ENCODE data around the gene G3BP2.
"Not testable (repeated sequence)": the region's sequence is repeated elsewhere in the genome, so short reads cannot be mapped to it uniquely, and the experiment has no call there.

The G3BP2 gene

DNA sequence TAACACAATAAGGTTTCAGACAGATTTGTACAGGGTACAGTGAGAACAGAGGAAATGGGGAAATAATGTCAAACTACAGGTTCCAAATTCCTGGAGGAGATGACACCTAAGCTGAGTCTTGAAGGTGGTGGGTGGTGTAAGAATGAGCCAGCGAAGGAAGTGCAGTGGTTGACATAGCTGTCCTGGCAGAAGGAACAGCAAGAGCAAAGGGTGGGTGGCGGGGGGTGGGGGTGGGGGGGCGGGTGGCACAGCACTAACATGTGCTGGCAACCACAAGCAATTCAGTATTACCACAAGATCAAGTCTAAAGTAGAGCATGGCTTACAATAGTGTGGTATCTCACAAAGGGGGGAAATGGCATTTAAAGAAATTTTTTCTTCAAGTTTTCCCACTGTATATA, 13.1 kb upstream of the G3BP2 start:
- H3K4me3 ChIP-seq: no peak overlapping the region
- no peak overlapping the region for H3K27ac ChIP-seq

- no peak overlapping the region for H3K27ac ChIP-seq
- H3K4me3 ChIP-seq: no peak overlapping the region
Measured at GRCh38 chr4:75685546-75686189, 12.5 kb upstream of the G3BP2 start.

- no peak overlapping the region for H3K27ac ChIP-seq
Measured at GRCh38 chr4:75683482-75684155, 10.4 kb upstream of the G3BP2 start.

DNA sequence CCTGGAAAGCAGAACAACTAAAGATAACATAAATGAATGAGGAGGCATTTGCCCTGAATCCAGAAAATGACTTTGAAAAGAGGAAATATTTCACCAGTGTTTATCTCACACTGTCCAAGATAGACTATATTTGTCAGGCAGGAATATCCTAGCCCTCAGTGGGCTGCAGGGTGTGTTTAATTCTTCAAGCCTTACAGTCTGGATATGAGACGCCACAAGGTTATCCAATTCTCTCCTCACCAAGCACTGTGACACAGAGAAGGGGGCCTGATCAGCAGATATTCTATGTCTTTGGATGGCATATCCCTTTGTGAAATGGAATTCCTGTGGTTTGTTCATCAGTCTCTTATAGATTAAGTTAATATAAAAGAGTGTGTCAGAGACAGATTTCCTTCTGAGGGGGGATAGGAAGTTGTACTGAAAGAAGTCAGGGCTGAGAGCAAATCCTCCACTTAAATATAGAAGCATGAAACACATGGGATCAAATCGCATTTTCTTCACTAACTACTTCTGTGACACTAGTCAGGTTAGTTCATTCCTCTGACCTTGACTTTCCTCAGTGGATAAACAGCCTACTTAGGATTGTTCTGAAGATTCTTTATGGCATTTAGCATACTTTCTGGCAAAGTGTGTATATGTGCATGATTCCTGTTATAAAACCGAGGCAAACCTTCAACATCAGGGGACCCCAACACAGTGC, 6.8 kb upstream of the G3BP2 start:
- Histone ChIP-seq H3K4me3 (no peak overlapping the region), H3K27ac (no peak overlapping the region)

More at GRCh38 chr4:75683482-75684155, 10.4 kb upstream of the G3BP2 start:
- H3K4me3 ChIP-seq: no peak overlapping the region

- Histone ChIP-seq H3K4me3 (no peak overlapping the region), H3K27ac (no peak overlapping the region)
Measured at GRCh38 chr4:75678965-75679364, 5.8 kb upstream of the G3BP2 start.

DNA sequence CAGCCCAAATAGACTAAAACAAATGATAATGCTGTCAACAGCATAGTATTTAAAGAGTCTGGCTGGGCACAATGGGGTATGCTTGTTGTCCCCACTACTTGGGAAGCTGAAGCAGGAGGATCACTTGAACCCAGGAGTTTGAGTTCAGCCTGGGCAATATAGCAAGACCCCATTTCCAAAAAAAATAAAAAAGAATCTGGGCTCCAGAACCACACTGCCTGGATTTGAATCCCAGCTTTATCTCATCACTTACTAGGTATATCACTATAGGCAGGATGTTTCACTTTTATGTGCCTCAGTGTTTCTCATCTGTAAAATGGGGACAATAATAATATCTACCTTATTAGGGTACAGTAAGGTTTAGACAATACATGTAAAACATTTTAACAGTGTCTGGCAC, 5.3 kb upstream of the G3BP2 start:
- H3K4me3 ChIP-seq: no peak overlapping the region
- H3K27ac ChIP-seq: no peak overlapping the region

GRCh38 chr4:75675004-75675531, 1.9 kb upstream of the G3BP2 start:
- Histone ChIP-seq H3K4me3 (no peak overlapping the region), H3K27ac (peak overlapping the region in 1 of 21 experiments; percentile 31)

DNA sequence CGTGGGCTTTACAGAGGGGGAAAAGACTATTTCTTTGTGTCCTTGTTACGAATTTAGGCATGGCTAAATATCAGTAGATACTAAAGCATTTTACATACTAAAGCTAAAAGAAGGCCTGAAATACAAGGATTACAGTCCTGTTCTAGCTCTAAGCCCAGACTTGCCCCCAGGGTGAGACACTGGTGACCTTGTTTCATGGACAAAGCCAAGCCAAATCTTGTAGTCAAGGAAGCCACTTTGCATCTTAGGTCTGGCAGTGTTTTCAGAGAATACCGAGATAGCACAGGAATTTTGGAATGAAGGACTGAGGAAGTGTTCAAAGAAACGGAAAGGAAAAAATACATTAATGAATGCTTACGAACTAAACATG, 733 bp upstream of the G3BP2 start:
- Histone ChIP-seq H3K27ac (peak overlapping the region in 20 of 21 experiments; percentile 76 to 97 (median 92)), H3K4me3 (peak overlapping the region; percentile 71 to 100 (median 92))

DNA sequence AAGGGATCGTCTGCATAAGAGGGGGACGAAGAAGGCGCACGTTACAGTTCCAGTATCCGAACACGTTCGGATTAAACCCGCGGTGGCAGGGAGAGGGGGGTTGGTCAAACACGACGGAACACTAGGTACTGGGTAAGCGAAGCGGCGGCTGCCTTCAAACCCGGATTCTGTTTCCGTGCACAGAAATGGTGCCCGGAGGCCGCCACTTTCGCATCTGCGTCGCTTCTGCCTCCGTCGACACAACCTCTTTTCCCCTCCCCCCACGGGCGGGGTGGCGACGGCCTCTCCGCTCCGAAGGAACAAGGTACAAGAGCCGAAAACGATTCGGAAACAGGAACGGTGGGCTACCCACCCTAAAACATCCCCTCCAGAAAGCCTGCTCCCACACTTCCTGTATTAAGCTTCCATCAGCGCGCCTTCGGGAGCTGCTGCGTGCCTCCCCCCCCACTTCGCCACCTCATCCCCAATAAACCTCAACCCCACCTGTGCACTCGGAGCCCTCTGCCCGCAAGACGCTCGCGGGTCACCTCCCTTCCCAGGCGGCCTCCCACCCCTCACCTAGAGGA, 667 bp downstream of the G3BP2 start:
- peak overlapping the region; percentile 71 to 100 (median 92) for H3K4me3 ChIP-seq
- peak overlapping the region; percentile 82 to 97 (median 93) for H3K27ac ChIP-seq

- H3K27ac ChIP-seq: peak overlapping the region in 20 of 21 experiments; percentile 86 to 97 (median 93)
- peak overlapping the region; percentile 71 to 100 (median 92) for H3K4me3 ChIP-seq
Measured at GRCh38 chr4:75671802-75672421, 1.3 kb downstream of the G3BP2 start.

GRCh38 chr4:75668596-75668995, 4.6 kb downstream of the G3BP2 start:
- no peak overlapping the region for H3K27ac ChIP-seq
- no peak overlapping the region for H3K4me3 ChIP-seq

DNA sequence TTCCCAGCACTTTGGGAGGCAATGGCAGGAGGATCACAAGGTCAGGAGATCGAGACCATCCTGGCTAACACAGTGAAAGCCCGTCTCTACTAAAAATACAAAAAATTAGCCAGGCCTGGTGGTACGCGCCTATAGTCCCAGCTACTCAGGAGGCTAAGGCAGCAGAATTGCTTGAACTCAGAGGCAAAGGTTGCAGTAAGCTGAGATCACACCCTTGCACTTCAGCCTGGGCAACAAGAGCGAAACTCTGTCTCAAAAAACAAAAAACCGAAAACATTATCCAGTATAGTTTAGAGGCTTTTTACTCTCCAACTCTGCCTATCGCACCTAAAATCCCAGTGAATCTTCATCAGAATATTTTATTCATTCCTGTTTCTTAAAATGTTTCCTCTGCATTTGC, 5.6 kb downstream of the G3BP2 start:
- H3K27ac ChIP-seq, H3K4me3 ChIP-seq: not testable (repeated sequence)

DNA sequence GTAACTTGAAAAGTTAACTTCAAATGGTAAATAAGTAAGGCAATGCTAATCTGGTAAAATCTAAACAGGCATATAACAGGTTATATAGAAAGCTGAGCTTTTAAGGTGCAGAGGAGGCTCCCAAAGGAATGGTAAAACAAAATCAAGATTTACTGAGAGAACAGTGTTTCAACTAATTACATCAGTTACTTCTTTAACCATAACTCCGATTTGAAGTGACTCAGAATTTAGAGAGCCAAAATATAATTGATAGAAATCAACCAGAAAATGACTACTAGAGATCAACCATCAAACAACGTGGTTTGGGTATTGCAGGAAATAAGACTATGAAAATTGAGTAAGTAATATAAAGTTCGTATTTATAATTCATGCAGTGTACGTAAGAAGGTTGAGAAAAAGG, 6.9 kb downstream of the G3BP2 start:
- H3K4me3 ChIP-seq: no peak overlapping the region
- H3K27ac ChIP-seq: no peak overlapping the region

- H3K4me3 ChIP-seq, H3K27ac ChIP-seq: not testable (repeated sequence)
Measured at GRCh38 chr4:75664604-75665003, 8.6 kb downstream of the G3BP2 start.

- Histone ChIP-seq H3K4me3 (no peak overlapping the region), H3K27ac (no peak overlapping the region)
Measured at GRCh38 chr4:75662626-75663025, 10.6 kb downstream of the G3BP2 start.

DNA sequence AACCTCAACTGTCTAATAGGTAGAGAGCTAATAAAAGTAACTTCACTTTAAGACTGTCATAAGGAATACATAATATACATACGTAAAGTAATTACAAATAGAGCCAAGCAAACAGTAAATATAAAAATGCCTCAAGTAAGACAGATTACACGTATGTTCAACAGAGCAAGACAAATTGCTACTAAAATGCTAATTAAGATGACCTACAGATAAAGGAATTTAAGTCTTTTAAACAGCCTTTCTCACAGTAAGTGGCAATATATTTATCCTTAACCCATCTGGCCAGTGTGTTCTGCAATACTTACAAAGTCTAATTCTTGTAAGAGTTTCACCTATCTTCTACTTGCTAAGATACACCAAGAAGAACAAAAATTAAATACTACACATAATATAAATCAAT, 12.7 kb downstream of the G3BP2 start:
- H3K4me3 ChIP-seq: no peak overlapping the region

DNA sequence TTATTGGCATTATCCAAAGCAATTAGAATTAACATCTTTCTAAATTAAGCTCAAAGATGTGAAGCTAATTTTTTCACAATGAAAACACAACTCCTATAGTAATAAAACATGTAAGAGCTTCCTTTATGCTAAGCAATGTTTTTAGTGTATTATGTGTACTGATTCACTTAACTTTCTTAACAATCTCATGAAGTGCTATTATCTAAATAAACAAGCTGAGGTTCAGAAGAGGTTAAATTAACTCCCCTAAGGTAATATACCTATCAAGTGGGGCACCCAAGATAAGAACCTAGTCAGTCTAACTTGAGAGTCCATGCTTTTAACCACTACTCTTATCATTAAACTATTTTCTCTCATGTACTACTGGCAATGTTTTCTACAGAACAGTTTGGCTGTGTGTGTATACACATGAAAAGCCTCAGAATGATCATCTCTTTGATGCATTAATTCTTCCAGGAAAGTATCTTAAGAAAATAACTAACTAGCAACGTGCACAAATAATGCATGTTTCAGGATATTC, 13.6 kb downstream of the G3BP2 start:
- H3K27ac ChIP-seq: no peak overlapping the region
- H3K4me3 ChIP-seq: no peak overlapping the region

More for the DNA sequence above, 12.7 kb downstream of the G3BP2 start:
- H3K27ac ChIP-seq: no peak overlapping the region

- no peak overlapping the region for H3K4me3 ChIP-seq
- H3K27ac ChIP-seq: no peak overlapping the region
Measured at GRCh38 chr4:75658876-75659275, 14.3 kb downstream of the G3BP2 start.

GRCh38 chr4:75655562-75655961, 17.6 kb downstream of the G3BP2 start:
- Histone ChIP-seq H3K4me3 (no peak overlapping the region), H3K27ac (no peak overlapping the region)

- Histone ChIP-seq H3K27ac (no peak overlapping the region), H3K4me3 (no peak overlapping the region)
Measured at GRCh38 chr4:75654905-75655304, 18.3 kb downstream of the G3BP2 start.
